HG03095 (cell line): Measurements from ENCODE around the gene MIP.
"Not testable (repeated sequence)": the region's sequence is repeated elsewhere in the genome, so short reads cannot be mapped to it uniquely, and the experiment has no call there.

Source experiments
- ATAC-seq: cut with Tn5 transposase; IDR thresholded peaks from one replicate; pipeline ENCODE4 v1.9.1; 2021; ENCODE audit warnings: moderate library complexity; ENCODE audit not compliant: unreplicated experiment

Gene MIP

DNA sequence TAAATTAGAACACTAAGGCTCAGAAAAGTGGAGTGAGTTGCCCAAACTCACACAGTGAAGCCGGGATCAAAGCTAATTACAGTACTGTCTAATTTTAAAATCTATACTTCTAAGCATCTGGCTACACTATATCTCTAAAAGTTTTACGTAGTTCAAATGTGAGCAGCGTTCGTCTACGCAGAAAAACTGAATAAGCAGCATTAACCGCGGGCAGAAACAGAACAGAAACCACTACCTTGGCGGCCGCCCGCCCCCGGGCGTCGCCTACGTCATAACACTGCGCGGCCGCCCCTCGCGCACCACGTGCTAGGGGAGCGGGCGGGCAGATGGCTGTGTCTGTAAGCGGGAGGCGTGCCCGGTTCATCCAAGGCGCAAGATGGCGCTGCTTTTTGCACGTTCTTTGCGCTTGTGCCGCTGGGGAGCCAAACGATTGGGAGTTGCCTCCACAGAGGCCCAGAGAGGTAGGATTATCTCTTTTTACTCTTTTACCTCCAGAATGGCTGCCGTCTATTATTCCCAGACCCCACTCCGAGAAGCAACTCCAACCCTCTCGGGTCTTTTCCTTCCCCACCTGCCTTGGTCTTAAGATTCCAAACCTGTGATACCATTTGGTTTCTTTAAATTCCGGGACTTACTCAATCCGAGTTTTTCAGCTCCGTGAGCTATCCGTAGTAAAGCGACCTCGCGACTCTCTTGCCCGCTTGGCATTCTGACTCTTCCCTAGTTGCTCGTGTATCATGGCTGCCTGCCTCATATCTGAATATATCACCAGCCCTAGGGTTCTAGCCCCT lies 14.0 kb upstream of the MIP start, which contains the start of gene SPRYD4:
SPRYD4 (plus strand) TSS at position 363 of the 791 bp plus-strand sequence; CDS start at position 377, 14 bp downstream.
- ATAC-seq: peak; percentile 81

DNA sequence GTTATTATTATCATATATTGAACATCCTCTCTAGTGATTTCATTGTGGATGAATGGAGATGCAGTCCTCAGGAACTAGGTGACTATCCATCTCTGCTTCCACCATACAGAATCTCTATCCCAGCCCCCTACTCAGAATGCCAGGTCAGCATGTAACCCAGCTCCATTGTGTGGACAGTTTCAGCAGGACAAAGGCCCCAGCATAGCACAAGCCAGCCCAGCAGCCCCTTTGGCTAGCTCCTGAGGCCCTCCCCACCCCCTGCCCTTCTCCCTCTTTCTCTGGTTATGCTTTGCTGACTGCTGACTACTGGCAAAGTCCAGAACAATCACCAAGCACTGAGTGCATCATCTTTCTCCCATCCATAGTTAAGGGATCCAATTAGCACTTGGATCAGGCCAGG lies 8.1 kb upstream of the MIP start:
- ATAC-seq: no peak

DNA sequence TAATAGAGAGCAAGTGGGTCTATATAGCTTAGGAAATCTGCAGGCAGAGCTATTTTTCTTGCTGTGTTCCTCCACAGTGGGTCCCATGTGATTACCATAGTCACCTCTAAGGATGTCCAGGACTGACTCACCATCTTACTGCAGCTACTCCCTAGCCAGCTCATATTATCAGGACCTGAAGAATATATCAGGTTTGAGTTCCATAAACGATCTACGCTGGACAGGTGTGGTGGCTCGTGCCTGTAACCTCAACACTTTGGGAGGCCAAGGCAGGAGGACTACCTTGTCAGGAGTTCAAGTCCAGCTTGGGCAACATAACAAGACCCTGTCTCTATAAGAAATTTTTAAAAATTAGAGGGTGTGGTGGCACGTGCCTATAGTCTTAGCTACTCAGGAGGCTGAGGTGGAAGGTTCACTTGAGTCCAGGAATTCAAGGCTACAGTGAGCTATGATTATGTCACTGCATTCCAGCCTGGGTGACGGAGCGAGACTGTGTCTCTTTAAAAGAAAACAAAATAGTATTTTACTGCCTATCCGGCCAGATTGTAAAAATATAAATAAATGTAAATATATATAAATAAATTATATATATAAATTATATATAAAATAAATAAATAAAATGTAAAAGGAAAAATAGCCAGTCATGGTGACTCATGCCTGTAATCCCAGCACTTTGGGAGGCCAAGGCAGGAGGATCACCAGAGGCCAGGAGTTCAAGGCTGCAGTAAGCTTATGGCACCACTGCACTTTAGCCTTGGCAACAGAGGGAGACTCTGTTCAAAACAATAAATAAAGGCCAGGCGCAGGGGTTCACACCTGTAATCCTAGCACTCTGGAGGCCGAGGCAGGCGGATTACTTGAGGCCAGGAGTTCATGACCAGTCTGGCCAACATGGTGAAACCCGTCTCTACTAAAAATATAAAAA lies 7.0 kb upstream of the MIP start:
- no peak for ATAC-seq

GRCh38 chr12:56457817-56458216 lies 3.4 kb upstream of the MIP start:
- ATAC-seq: no peak

DNA sequence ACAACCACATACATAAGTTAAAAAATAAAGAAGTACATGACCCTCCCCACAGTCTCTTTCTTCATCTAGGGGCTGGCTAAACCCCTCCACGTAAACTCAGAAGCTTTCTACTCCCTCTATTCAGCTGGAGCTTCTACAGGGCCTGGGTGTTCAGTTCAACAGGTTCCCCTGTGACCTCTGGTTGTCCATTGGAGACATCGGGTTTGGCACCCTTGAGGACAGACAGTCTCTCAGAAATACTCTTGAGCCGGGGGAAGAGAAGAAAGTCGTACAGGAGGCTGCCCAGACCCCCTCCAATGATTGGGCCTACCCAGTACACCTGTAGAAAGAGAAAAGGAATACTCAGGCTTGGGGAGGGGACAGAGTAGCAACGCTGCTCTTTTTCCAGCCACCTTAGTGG lies 3.3 kb downstream of the MIP start:
- ATAC-seq: no peak

- no peak for ATAC-seq
Measured at GRCh38 chr12:56450241-56450640, 4.2 kb downstream of the MIP start.

DNA sequence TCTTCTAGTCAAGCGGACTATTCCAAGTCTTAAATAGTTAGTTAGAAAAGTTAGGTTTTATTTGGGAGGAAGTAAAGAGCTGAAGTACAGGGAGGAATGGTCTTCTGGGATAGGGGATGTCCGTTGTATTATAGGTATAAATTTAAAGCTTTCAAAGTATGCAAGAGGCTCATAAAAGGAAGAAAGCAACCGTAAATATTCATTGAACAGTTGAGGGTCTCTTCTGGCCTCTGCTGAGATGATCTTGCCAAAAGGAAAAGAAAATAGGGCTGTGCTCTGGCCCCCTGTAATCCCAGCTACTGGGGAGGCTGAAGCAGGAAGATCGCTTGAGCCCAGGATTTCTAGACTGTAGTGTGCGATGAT lies 4.9 kb downstream of the MIP start:
- ATAC-seq: no peak

- peak; percentile 92 for ATAC-seq
Measured at GRCh38 chr12:56448860-56449621, 5.4 kb downstream of the MIP start, which contains the start of gene TIMELESS. TIMELESS (minus strand) TSS chr12:56449426; CDS start chr12:56434170, 15,256 bp downstream.

GRCh38 chr12:56443208-56443607 lies 11.2 kb downstream of the MIP start:
- not testable (repeated sequence) for ATAC-seq

GRCh38 chr12:56437430-56438176 lies 16.9 kb downstream of the MIP start:
- ATAC-seq: no peak

DNA sequence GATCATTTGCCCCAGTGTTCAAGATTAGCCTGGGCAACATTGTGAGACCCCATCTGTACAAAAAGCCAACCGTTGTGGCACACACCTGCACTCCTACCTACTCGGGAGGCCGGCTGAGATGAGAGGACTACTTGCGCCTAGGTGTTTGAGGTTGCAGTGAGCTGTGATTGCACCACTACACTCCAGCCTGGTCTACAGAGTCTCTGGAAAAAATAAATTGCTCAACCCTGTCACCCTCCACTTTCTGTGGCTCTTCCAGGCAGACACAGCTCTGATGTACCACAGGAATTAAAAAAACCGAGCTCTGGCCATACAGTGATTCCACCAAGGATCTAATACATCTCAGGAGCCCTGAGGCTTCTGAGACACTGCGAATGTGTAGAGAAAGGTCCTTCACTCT lies 19.6 kb downstream of the MIP start:
- ATAC-seq: no peak

DNA sequence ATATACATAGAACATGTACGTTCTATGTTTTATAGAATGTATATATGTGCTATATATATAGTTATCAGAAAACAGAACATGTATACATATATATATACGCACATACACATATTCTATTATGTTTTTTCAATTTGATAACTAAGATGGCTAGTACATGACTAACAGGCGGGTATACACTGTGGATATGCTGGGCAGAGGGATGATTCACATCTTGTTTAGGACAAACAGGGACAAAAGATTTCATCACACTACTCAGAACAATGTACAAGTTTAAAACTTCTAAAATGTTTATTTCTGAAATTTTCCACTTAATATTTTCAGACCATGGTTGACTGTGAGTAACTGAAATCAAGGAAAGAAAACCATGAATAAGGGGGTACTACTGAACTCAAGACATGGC lies 22.6 kb downstream of the MIP start:
- ATAC-seq: no peak

GRCh38 chr12:56431288-56431687 lies 23.2 kb downstream of the MIP start:
- no peak for ATAC-seq

DNA sequence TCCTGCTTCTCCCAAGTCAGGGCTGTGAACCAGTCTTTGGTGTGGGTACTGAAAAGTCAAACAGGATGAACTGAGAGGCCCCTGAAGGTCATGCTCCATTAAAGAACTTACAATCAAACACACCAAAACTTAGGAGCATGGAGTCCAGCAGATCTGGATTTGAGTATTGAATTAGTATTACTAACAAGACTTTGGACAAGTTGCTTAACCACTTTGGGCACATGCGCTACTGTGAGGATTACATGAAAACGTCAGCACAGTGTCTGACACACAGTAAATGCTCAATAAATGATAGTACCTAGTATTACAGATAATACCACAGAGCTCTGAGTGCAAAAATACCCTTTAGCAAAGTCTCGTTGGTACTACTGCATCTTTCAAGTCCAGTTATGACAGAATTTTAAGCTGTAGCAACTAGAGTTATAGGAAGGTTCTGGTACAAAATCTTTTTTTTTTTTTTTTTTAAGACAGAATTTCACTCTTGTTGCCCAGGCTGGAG lies 28.5 kb downstream of the MIP start:
- ATAC-seq: no peak

GRCh38 chr12:56425193-56425592 lies 29.3 kb downstream of the MIP start:
- ATAC-seq: no peak

- ATAC-seq: no peak
Measured at GRCh38 chr12:56420411-56420810, 34.0 kb downstream of the MIP start.

DNA sequence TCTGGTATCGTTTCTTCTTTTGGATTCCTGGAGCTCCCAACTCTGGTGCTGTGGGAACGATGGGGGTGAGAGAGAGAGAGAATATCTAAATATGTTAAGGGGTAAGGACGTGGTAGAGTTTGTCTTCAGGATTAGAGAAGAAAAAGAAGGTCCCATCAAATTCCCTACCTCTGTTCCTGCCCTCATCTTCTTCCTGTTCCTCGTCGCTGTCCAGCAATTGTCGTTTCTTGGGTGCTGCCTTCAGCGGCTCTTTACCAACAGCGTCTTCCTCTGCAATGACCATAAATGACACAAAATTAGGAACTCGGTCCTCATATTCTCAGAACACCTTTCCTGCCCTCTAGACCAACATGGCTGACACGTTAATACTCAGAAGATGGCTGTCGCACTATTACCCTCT lies 36.7 kb downstream of the MIP start:
- no peak for ATAC-seq

DNA sequence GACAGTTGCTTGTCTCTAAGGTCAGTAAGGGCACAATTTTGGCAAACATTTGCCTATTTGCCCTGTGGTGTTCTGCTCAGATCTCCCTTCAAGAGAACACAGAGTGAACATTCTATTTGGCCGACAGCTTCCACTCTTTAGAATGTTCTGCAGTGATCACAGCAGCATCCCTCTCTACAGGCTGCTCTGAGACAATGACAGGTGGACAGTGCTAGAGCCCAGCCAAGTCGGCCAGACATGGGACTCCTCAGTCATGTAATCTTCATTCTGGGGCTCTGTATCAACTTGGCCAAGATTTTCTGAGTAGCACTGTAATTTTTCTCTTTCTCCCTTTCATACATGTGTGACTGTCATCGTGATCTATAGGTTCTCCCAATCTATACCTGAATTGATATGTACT lies 40.1 kb downstream of the MIP start:
- ATAC-seq: no peak

DNA sequence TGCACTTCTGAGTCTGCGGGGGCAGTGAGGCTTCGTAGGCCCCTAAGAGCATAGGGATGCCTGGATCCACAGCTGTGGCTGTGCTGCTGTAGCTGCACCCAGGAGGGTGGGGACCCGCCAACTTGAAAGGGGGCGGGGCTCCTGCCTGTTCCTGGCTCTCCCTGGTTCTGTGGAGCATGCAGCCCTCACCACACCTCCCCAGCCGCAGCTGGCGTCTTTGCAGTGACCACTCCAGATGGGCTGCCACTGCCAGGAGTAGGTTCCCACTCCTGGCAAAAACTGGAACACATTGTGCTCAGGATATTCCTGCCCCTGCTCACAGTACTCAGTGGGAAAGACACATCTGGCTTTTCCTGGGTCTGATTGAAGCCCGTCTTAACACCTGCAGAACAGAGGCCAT lies 41.1 kb downstream of the MIP start:
- no peak for ATAC-seq
